GM06990 (cell line): ENCODE measurements around the gene SMIM5.

Source experiments
- DNase-seq: peaks from one replicate; pipeline ENCODE4 v3.0.0-alpha.2; 2011; ENCODE audit not compliant: insufficient read length; ENCODE audit errors: extremely low read depth
- H3K27me3 ChIP-seq: replicated peaks from 2 replicates; pipeline ENCODE4 v1.6.0; 2011; ENCODE audit warnings: low read length; ENCODE audit not compliant: control insufficient read depth, insufficient read depth
- H3K36me3 ChIP-seq: 2 replicates; pipeline ENCODE4 v1.5.1; 2011; ENCODE audit warnings: low read length; ENCODE audit not compliant: control insufficient read depth, insufficient read depth
- H3K4me3 ChIP-seq: replicated peaks from 2 replicates; pipeline ENCODE4 v1.5.1; 2011; ENCODE audit warnings: low read depth, mild to moderate bottlenecking, control low read depth, low read length
- CTCF ChIP-seq: IDR thresholded peaks from 2 replicates; pipeline ENCODE4 v1.5.1; 2011; ENCODE audit warnings: low read length, control low read depth, mild to moderate bottlenecking, inconsistent platforms; ENCODE audit not compliant: insufficient read depth, poor library complexity, severe bottlenecking

The SMIM5 gene

GRCh38 chr17:75642182-75642783, 9.0 kb downstream of the SMIM5 start:
- TF ChIP-seq CTCF, result no peak

GRCh38 chr17:75642784-75643642, 9.8 kb downstream of the SMIM5 start:
- peaks cover 18% of the 10 kb centered on the region for H3K36me3 ChIP-seq
- TF ChIP-seq CTCF, result no peak
- no peaks in the 10 kb centered on the region for H3K27me3 ChIP-seq
- DNase-seq, result no peak
- no peak overlapping the region for H3K4me3 ChIP-seq

More at GRCh38 chr17:75642182-75642783, 9.0 kb downstream of the SMIM5 start:
- no peak overlapping the region for H3K4me3 ChIP-seq
- H3K36me3 ChIP-seq, result peaks cover 18% of the 10 kb centered on the region
- no peaks in the 10 kb centered on the region for H3K27me3 ChIP-seq
- no peak for DNase-seq

GRCh38 chr17:75643643-75644017, 10.4 kb downstream of the SMIM5 start:
- Histone ChIP-seq H3K36me3 (peaks cover 18% of the 10 kb centered on the region), H3K27me3 (no peaks in the 10 kb centered on the region), H3K4me3 (no peak overlapping the region)
- DNase-seq, result no peak
- no peak for TF ChIP-seq CTCF

- no peak for TF ChIP-seq CTCF
- Histone ChIP-seq H3K36me3 (peaks cover 17% of the 10 kb centered on the region), H3K27me3 (no peaks in the 10 kb centered on the region), H3K4me3 (no peak overlapping the region)
- DNase-seq, result no peak
These were observed 12.3 kb downstream of the SMIM5 start for GRCh38 chr17:75645501-75645888.

- H3K4me3 ChIP-seq, result no peak overlapping the region
- no peak for DNase-seq
- H3K36me3 ChIP-seq, result peaks cover 19% of the 10 kb centered on the region
- no peaks in the 10 kb centered on the region for H3K27me3 ChIP-seq
- TF ChIP-seq CTCF, result no peak
These were observed 12.8 kb downstream of the SMIM5 start for GRCh38 chr17:75645889-75646637.
